ENCODE measurements around the gene BHLHE41. TPM values are rescaled to one million over a fixed set of nuclear protein-coding genes. Genes with fewer than 3 reads are reported as not detected.

BHLHE41 gene
- total and polyA plus RNA-seq, 2 donors (not counting 1 experiment from before 2014, with no cell fraction given), result 2.3 to 2.4 TPM

GRCh38 chr12:26091822-26092221 is 33.0 kb downstream of the BHLHE41 start:
- no peaks in the 10 kb centered on the region for H3K4me1 ChIP-seq (ENCODE audit: control insufficient read depth, extremely low read depth, insufficient read depth, low read length)
- no peaks in the 10 kb centered on the region for H3K9me3 ChIP-seq (ENCODE audit: control insufficient read depth, insufficient read depth, low read depth, low read length)
- no peak overlapping the region for H2AFZ ChIP-seq (ENCODE audit: low read length)
- no peak overlapping the region for H3K9ac ChIP-seq (ENCODE audit: insufficient read depth, low read length)
- no peak overlapping the region for H3K27ac ChIP-seq (ENCODE audit: insufficient read depth, low read length)
- TF ChIP-seq EZH2 (IDR thresholded peaks at IDR 0.05; ENCODE audit: low read length, missing control alignments), result no peak
- TF ChIP-seq CTCF (conservative IDR thresholded peaks at IDR 0.05 in 1 of 2, IDR thresholded peaks at IDR 0.05 in 1 of 2; ENCODE audit: low read depth in 1 of 2, low read length in 2 of 2), result peak; percentile 27 to 41
- H3K27me3 ChIP-seq (ENCODE audit: control insufficient read depth, insufficient read depth, low read length), result no peaks in the 10 kb centered on the region
- no peaks in the 10 kb centered on the region for H4K20me1 ChIP-seq (ENCODE audit: control insufficient read depth, extremely low read depth, insufficient read depth, low read length)
- no peaks in the 10 kb centered on the region for H3K79me2 ChIP-seq (ENCODE audit: control insufficient read depth, insufficient read depth, low read length)
- H3K4me3 ChIP-seq (replicated peaks in 1 of 4; ENCODE audit: control extremely low read depth in 1 of 4, insufficient read depth in 1 of 4, low read depth in 3 of 4, low read length in 4 of 4), result no peak overlapping the region
- no peak overlapping the region for H3K4me2 ChIP-seq (ENCODE audit: extremely low read depth, insufficient read depth, low read length)
- no peaks in the 10 kb centered on the region for H3K36me3 ChIP-seq (ENCODE audit: control insufficient read depth, insufficient read depth, low read length)
- peak in 1 of 2 donors; percentile 27 for DNase-seq (ENCODE audit: low read depth in 2 of 2)

GRCh38 chr12:26090836-26091510 is 33.9 kb downstream of the BHLHE41 start:
- peak in 1 of 2 donors; percentile 72 for DNase-seq (ENCODE audit: low read depth in 2 of 2)
- H4K20me1 ChIP-seq (ENCODE audit: control insufficient read depth, extremely low read depth, insufficient read depth, low read length), result no peaks in the 10 kb centered on the region

GRCh38 chr12:26088998-26089397 is 35.8 kb downstream of the BHLHE41 start:
- H4K20me1 ChIP-seq (ENCODE audit: control insufficient read depth, extremely low read depth, insufficient read depth, low read length), result no peaks in the 10 kb centered on the region
- no peak overlapping the region for H3K27ac ChIP-seq (ENCODE audit: insufficient read depth, low read length)
- no peaks in the 10 kb centered on the region for H3K79me2 ChIP-seq (ENCODE audit: control insufficient read depth, insufficient read depth, low read length)

More at GRCh38 chr12:26090836-26091510, 33.9 kb downstream of the BHLHE41 start:
- Histone ChIP-seq H2AFZ (ENCODE audit: low read length) (no peak overlapping the region), H3K4me1 (ENCODE audit: control insufficient read depth, extremely low read depth, insufficient read depth, low read length) (no peaks in the 10 kb centered on the region), H3K79me2 (ENCODE audit: control insufficient read depth, insufficient read depth, low read length) (no peaks in the 10 kb centered on the region), H3K9ac (ENCODE audit: insufficient read depth, low read length) (no peak overlapping the region), H3K4me3 (replicated peaks in 1 of 4; ENCODE audit: control extremely low read depth in 1 of 4, insufficient read depth in 1 of 4, low read depth in 3 of 4, low read length in 4 of 4) (no peak overlapping the region), H3K27me3 (ENCODE audit: control insufficient read depth, insufficient read depth, low read length) (no peaks in the 10 kb centered on the region), H3K4me2 (ENCODE audit: extremely low read depth, insufficient read depth, low read length) (no peak overlapping the region), H3K9me3 (ENCODE audit: control insufficient read depth, insufficient read depth, low read depth, low read length) (no peaks in the 10 kb centered on the region), H3K27ac (ENCODE audit: insufficient read depth, low read length) (no peak overlapping the region), H3K36me3 (ENCODE audit: control insufficient read depth, insufficient read depth, low read length) (no peaks in the 10 kb centered on the region)
- TF ChIP-seq CTCF (conservative IDR thresholded peaks at IDR 0.05 in 1 of 2, IDR thresholded peaks at IDR 0.05 in 1 of 2; ENCODE audit: low read depth in 1 of 2, low read length in 2 of 2) (no peak), EZH2 (IDR thresholded peaks at IDR 0.05; ENCODE audit: low read length, missing control alignments) (no peak)

More at GRCh38 chr12:26088998-26089397, 35.8 kb downstream of the BHLHE41 start:
- Histone ChIP-seq H3K4me2 (ENCODE audit: extremely low read depth, insufficient read depth, low read length) (no peak overlapping the region), H2AFZ (ENCODE audit: low read length) (no peak overlapping the region), H3K27me3 (ENCODE audit: control insufficient read depth, insufficient read depth, low read length) (no peaks in the 10 kb centered on the region), H3K9ac (ENCODE audit: insufficient read depth, low read length) (no peak overlapping the region), H3K9me3 (ENCODE audit: control insufficient read depth, insufficient read depth, low read depth, low read length) (no peaks in the 10 kb centered on the region), H3K36me3 (ENCODE audit: control insufficient read depth, insufficient read depth, low read length) (no peaks in the 10 kb centered on the region), H3K4me1 (ENCODE audit: control insufficient read depth, extremely low read depth, insufficient read depth, low read length) (no peaks in the 10 kb centered on the region), H3K4me3 (replicated peaks in 1 of 4; ENCODE audit: control extremely low read depth in 1 of 4, insufficient read depth in 1 of 4, low read depth in 3 of 4, low read length in 4 of 4) (no peak overlapping the region)
- no peak for TF ChIP-seq EZH2 (IDR thresholded peaks at IDR 0.05; ENCODE audit: low read length, missing control alignments)
- no peak for TF ChIP-seq CTCF (conservative IDR thresholded peaks at IDR 0.05 in 1 of 2, IDR thresholded peaks at IDR 0.05 in 1 of 2; ENCODE audit: low read depth in 1 of 2, low read length in 2 of 2)
- no peak for DNase-seq (ENCODE audit: low read depth in 2 of 2)

Data from fibroblast of lung (primary cell).